GM18870 (cell line): ENCODE measurements around the gene GREB1L.
"Not testable (repeated sequence)": the region's sequence is repeated elsewhere in the genome, so short reads cannot be mapped to it uniquely, and the experiment has no call there.

Experiments
- ATAC-seq: cut with Tn5 transposase; IDR thresholded peaks from one replicate; pipeline ENCODE4 v1.9.1; 2021; ENCODE audit warnings: moderate library complexity; ENCODE audit not compliant: unreplicated experiment

The GREB1L gene

DNA sequence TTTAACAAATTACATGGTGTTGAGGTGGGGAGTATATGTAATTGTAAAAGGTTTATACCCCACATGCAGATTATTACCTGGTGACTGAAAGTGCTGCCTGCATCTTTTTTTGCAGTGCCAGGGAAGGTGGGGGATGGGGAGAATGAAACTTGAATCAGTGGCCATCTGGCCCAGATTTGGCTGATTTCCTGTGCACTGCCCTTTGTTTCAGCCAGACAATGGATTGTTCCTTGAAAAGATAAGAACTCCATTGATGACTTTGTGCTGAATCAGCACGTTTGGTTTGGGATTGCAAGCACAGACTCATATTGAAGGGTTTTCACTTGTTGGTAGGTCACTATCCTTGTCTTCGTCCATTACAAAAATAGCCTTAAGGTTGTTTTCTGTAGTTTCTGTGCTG is 20.9 kb downstream of the GREB1L start:
- no peak for ATAC-seq

DNA sequence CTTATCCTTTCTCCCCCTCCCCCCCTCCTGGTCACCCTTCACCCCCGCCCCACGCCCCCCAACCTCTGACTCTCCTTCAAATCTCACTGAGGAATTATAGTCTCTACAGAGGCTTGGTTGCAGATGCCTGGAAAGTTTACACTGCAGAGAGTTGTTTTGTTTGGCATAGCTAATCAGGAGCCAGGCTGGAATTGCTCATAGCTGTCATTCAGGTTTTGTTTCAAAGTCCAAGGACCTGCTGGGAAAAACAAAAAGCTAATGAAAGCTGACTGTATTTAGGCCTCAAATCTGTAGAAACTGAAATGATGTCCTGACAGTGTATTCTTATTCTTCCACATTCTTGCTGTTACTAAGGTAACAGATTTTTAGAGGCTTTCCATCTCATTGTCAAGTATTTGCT is 22.6 kb downstream of the GREB1L start:
- ATAC-seq: no peak

DNA sequence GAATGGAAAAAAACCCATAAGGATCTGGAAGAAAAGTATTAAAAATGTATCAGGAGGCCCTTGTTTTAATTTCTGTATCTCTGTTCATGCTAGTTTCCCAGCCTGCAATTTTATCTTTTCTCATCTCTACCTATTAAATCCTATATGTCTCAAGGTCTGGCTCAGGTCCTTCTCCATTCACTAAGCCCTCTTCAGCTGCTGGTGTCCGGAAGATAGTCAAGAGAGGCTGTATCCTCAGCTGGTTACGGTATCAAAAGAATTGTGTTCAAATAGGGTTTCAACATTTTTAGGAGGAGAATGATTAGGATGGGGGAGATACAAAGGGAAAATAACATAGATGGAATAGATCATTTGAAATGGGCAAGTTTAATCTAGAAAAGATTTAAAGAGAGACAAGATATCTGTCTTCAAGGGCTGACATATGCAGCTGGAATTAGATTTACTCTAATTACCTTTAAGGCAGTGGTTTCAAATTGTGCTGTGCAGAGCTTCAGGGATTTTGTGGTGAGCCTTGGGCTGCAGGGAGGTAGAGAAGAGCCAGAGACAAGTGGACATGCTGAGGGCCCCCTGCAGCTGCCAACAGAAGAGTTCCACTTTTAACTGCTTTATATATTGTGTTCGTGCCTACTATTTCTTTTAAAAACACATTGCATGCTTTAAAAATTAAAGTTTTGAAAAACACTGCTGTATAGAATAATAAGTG is 24.1 kb downstream of the GREB1L start:
- no peak for ATAC-seq

DNA sequence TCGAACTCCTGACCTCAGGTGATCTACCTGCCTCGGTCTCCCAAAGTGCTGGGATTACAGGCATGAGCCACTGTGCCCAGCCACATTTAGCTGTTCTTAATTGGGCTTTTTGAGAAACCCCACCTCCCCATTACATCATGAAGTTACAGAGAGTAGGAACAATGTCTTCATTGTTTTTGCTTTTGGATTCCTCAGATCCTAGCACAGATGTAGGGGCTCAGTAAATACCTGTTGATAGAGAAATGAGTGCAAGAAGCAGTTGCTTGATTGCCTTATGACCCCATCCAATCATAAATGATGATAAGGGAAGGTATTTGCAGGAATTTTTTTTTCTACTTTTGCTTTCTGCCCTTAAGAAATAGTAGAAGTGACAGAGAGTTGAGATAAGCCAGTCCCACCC is 25.4 kb downstream of the GREB1L start:
- ATAC-seq: no peak

DNA sequence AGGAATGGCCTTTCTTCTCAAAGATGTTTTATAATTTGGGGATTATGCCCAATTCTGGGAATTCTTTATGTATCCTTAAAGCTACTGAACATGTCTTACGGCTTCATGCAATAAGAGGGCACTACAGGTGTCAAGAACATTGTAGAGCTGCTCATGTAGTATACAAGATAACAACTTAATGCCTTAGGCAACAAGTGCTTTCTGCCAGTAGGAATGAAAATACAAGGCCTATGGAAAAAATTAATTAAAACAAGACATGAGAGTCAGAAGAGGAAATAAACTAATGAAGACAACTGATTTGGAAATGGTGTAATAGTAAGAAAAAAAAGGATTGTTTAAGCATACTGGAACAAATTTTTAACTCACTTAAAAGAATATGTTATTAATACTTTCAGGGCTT is 27.3 kb downstream of the GREB1L start:
- no peak for ATAC-seq

DNA sequence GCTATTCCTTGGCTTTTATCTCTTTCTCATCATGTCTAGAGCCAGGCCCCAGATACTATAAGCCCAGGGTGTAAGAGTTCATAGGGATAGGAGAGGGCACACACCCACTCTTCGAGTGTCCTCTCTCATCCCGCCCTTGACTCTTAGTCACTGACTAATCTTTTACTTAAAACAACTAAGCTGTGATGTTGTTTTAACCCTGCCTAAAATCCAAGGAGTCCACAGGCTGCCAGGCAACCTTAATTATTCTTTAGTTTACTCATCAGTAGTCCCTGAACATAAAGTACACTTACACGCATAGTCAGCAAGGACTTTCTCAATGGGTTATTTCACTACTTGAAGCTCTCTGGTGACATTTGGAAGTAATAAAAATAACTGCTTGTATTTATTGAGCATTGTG is 28.4 kb downstream of the GREB1L start:
- ATAC-seq: no peak

DNA sequence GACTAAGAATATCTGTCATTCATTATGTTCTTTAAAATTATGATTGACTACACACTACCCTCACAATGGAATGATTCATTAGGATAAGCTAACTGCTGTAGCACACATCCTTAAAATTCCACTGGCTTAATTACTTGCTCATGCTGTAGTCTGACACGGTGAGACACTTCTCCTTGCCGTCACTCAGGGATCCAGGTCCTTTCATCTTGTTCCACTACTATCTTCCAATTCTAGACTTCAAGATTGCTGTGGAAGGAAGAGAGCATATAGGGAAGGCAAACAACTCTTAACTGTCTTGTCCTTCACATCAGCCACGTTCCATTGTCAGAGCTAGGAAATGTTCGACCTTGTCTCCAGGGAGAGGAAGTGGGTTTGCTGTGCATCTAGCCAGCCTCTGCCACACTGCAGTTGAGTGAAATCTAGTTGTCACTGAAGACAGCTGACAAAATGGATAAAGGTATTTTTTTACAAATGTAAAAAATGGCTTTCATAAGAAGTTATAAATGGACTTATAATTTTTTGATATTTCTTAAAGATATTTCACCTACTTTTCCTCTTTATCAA is 30.1 kb downstream of the GREB1L start:
- no peak for ATAC-seq

DNA sequence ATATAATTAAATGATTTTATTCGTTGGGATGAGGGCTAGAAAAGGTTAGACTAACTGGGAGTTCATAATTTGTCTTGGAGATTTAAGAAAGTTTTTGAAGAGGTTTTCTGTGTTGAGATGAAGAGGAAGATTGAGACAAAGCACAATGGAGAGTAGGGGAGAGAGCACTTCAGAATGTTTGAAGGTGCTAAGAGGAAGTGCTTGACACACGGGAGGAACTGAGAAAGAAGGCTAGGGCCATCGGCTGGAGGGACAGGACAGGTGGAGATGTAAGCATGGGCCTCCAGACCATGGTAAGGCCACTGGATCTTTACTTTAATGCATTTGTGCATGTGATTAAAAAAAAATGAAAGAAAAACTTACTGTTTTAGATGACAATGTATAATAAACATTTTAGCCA is 31.5 kb downstream of the GREB1L start:
- ATAC-seq: no peak

DNA sequence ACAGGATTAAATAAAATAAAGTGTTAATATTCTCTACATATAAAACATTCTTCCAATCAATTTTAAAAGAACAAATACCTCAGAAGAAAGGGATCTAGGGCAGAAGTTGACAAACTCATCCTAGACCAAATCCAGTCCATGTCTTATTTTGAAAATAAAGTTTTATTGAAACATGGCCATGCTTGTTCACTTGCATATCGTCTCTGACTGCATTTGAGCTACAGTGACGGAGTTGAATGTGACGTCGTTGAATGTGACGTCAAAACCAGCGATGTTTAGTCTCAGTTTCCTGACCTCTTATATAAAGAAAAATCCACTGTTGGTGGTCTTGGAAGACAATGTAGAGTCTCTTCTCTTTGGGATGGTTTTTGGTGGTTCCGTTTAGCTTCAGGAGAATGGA is 33.6 kb downstream of the GREB1L start:
- ATAC-seq: no peak

DNA sequence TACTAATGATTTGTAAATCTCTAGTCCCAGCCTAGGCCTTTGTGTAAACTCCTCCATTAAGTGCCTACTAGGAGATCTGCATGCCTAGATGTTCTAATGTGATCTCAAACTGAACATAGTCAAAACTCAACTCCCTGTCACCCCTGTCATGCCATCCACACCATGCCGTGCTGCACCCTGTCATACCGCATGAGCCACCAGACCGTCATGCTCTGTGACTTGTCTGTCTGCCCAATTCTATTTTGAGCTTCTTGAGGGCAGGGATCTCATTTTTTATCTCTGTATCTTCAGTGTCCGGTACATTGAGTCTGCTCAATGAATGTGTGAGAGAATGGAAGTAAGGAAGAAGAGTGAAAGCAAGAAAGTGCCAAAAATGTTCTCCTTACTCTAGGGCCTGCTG is 35.5 kb downstream of the GREB1L start:
- no peak for ATAC-seq

DNA sequence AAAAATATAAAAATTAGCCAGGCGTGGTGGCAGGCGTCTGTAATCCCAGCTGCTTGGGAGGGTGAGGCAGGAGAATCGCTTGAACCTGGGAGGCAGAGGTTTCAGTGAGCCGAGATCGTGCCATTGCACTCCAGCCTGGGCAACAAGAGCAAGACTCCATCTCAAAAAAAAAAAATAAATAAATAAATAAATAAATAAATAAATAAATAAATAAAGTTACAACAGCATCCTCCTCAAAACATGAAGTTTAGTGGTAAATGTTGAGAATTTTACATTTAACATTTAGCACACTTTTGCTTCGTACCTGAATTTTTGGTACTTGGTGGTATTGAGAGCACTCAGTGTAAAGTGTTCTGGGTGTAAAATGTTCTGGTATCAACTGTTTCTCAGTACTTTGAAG is 36.2 kb downstream of the GREB1L start:
- not testable (repeated sequence) for ATAC-seq

DNA sequence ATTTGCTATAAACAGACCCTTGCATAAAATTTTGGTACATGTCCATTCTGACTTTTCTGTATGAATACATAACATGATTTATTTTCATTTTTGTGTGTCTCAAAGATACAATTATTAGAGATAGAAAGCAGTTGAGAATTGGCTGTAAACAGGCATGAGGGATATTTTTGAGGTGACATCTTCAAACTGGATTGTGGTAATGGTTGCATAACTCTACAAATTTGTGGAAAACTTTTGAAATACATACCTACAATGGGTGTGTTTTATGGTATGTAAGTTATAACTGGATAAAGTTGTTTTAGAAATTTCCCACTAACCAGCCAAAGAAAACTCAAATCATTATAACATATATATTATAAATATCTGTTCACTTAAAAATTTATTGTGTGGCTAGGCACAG is 39.6 kb downstream of the GREB1L start:
- ATAC-seq: no peak

DNA sequence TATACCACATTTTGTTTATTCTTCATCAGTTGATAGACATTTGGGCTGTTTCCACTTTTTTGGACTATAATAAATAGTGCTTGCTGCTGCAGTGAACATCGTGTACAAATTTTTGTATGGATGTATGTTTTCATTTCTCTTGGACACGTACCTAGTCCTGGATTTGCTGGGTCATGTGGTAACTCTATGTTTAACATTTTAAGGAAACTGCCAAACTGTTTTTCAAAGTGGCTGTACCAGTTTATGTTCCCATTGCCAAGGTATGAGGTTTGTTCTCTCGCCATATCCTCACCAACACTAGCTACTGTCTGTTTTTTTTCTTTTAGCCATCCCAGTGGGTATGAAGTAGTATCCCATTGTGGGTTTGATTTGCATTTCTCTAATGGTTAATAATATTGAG is 42.5 kb downstream of the GREB1L start:
- ATAC-seq: no peak

DNA sequence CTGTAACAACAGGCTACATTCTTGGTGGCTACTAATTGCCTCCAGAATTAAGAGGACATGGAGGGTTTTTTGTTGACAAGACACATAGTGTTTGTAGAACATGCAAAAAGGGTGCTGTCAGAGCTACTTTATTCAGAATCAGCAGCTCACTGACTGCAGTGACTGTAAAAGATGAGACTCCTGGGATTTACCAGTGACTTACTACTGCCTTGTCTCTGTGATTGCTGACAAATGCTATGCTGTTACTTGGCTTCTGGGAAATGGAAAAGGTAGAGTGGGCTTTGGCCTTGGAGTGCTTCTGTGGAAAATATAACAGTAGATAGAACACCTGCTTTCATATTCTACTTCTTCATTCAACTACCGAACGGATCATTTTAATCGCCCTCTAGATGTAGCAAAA is 47.8 kb downstream of the GREB1L start:
- no peak for ATAC-seq

DNA sequence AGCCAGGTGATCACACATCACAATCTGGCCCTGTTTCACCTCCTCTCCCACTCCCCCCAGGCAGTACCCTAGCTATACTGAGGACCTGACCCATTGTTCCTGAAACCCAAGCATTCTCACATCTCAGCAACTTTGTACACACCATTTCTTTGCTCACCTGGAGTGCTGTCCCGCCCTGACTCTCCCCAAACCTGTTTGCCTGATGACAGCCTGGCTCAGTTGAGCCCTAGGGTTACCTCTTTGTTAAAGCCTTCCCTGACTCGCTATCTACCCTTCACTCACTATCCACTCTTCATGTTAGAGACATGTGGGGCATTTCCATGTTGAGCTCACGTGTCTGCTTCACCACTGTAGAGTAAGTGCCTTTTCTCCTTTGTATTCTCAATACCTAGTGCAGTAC is 49.1 kb downstream of the GREB1L start:
- no peak for ATAC-seq

DNA sequence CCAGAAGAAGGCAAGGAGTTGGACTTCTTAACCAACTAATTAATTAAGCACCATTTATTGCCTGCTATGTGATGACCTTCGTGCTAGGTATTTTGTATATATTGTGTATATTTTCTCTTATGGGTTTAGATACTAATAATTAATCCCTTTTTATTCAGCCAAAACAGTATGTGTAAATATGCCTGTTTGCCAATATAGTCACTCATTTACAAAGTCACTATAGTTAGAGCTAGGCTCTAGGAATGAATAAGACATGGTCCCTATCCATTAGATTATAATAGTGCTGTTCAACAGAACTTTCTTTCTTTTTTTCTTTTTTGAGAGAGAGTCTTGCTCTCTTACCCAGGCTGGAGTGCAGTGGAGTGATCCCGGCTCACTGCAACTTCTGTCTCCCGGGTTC is 51.4 kb downstream of the GREB1L start:
- ATAC-seq: no peak

DNA sequence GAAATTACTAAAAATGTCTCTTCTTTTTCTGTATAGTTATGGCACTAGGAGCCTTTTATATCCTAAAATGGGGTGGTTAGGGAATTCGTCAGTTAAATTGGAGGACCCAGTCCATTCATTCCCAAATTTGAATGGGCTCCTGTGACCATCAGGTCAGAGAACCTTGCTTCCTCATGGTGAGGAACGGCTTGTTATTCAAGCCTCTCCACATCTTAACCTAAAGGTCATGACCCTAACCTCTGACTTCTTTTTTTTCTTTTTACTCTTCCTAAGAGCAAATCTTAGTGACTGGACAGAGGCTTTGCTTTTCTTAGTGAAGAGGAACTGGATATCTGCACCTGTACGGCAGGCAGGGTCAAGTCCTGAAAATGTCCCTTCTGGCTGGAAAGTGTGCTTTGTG is 53.1 kb downstream of the GREB1L start:
- ATAC-seq: no peak

DNA sequence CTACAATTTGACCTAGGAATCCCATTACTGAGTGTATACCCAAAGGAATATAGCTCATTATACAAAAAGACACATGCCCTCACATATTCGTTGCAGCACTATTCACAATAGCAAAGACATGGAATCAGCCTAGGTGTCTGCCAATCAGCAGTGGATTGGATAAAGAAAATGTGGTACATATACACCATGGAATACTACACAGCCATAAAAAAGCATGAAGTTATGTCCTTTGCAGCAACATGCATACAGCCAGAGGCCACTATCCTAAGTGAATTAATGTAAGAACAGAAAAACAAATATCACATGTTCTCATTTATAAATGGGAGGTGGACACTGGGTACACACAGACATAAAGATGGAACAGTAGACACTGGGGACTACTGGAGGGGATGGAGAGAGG is 54.0 kb downstream of the GREB1L start:
- ATAC-seq: no peak

DNA sequence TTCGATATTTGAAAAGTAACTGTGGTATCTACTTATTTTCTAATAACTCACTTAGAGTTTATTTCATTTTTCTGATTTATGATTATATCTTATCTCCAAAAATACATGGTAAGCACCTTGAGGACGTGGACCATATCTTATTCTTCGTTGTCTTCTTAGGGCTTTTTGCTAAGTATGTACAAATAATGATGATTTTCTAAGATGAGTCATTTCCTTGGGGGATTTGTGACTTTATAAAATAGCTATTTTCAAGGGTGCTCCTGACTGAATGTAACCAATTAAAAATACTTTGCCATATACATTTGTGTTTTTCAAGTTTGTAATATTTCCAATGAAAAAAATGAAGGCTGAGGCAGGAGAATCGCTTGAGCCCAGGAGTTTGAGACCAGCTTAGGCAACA is 56.3 kb downstream of the GREB1L start:
- ATAC-seq: no peak

DNA sequence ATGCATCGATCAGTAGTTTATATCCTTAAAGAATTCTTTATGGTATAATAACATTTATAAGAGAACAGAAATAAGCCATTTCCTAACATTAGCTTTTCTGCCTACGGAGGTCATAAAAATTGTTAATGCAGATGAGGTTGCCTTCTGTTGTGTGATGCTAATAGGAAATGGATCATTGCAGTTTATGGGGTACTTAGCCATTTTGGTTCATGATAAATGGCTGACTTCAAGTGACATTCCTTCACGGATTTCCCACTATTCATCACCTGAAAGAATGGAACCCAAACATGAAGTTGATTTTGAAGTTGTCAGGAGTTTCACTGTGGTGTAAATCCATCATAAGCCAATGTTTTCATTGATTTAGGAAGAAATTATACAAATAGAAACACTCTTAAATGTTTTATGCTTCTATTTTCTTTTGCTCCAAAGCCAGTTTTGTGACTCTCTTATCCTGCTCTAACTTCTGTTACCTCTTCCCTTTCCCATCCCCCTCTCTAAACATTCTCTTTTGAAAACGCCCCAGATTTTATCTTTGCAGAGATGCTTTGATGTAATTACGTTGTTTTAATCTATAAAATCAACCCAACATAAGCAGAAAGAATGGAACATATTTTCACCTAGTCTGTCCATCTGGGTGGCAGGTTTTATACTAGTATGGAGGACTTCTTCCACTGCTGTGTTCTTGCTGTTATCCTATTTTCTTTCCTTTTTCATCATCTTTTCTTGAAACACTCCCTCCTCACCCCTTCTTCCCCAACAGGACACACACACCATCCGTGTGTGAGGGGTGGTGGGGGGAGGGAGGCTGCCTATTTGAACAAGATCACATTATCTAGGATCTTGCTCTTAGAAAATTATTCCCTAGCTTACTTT is 58.2 kb downstream of the GREB1L start:
- ATAC-seq: no peak

DNA sequence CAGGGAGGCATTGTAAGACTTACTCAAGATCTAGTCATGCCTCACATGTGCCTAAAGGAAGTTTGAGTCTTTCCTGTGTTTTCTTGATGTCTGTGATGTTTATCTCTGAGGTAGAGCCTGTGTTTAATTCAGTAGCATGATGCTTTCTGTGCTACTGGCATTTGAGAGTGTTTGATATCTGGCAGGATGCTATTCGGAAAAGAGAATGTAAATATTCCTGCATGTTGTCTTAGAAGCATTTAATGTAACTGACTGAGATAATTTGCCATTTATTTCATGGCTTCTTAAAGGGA is 58.8 kb downstream of the GREB1L start:
- ATAC-seq: no peak

DNA sequence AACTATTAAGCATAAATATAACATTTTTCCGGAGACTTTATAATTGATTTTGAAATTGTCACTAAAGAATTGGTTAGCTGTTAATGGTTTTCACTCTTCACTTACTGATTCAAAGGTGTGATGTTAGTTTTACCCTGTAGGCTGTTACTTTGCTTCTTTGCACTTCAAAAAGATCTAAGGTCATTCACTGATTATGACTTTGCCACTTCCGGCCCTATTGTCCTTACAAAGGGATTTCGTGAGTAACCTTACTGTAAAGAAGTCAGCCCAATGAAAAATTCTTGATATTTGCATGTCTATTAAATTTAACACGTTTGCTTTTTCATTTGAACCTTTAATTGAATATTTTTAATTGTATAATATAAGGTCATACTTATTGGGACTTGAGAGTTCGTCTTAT is 61.4 kb downstream of the GREB1L start:
- no peak for ATAC-seq
